Stimulated activated CD4-positive, alpha-beta T cell treated with anti-CD3 and anti-CD28 coated beads, TNF-alpha, amount 100 ng/mL, for 48 hours (primary cell): Measurements from ENCODE around the gene TASP1.
"Not testable (repeated sequence)": the region's sequence is repeated elsewhere in the genome, so short reads cannot be mapped to it uniquely, and the experiment has no call there.

Experiments
- DNase-seq, 3 donors: peaks; one replicate each; pipeline ENCODE4 v3.0.0-alpha.2; 2020; ENCODE audit warnings: low read depth in 3 of 3

Gene TASP1

GRCh38 chr20:13400453-13400852 lies 238.3 kb downstream of the TASP1 start:
- DNase-seq, result no peak

GRCh38 chr20:13397300-13397724 lies 241.4 kb downstream of the TASP1 start:
- no peak for DNase-seq

- no peak for DNase-seq
These were observed 241.9 kb downstream of the TASP1 start for GRCh38 chr20:13396826-13397225.

- DNase-seq, result no peak
These were observed 242.7 kb downstream of the TASP1 start for GRCh38 chr20:13396022-13396421.

GRCh38 chr20:13395232-13395631 lies 243.5 kb downstream of the TASP1 start:
- no peak for DNase-seq

GRCh38 chr20:13392391-13392790 lies 246.3 kb downstream of the TASP1 start:
- no peak for DNase-seq

- DNase-seq, result no peak
These were observed 249.6 kb downstream of the TASP1 start for GRCh38 chr20:13389115-13389514.

GRCh38 chr20:13384132-13384531 lies 254.6 kb downstream of the TASP1 start:
- DNase-seq, result no peak

GRCh38 chr20:13382786-13383185 lies 255.9 kb downstream of the TASP1 start:
- no peak for DNase-seq

- not testable (repeated sequence) for DNase-seq
These were observed 258.1 kb downstream of the TASP1 start for GRCh38 chr20:13380497-13381229.

GRCh38 chr20:13373400-13373799 lies 265.3 kb downstream of the TASP1 start:
- DNase-seq, result no peak

- no peak for DNase-seq
These were observed 274.2 kb downstream of the TASP1 start for GRCh38 chr20:13364278-13365170.

GRCh38 chr20:13363473-13363872 lies 275.3 kb downstream of the TASP1 start:
- no peak for DNase-seq

- not testable (repeated sequence) for DNase-seq
These were observed 276.6 kb downstream of the TASP1 start for GRCh38 chr20:13362165-13362564.

GRCh38 chr20:13358936-13359335 lies 279.8 kb downstream of the TASP1 start:
- not testable (repeated sequence) for DNase-seq

GRCh38 chr20:13357782-13358181 lies 280.9 kb downstream of the TASP1 start:
- not testable (repeated sequence) for DNase-seq

GRCh38 chr20:13356591-13356990 lies 282.1 kb downstream of the TASP1 start:
- no peak for DNase-seq

GRCh38 chr20:13355941-13356486 lies 282.7 kb downstream of the TASP1 start:
- DNase-seq, result no peak

- no peak for DNase-seq
These were observed 283.3 kb downstream of the TASP1 start for GRCh38 chr20:13355411-13355810.

GRCh38 chr20:13353261-13353945 lies 285.3 kb downstream of the TASP1 start:
- DNase-seq, result no peak

- DNase-seq, result no peak
These were observed 289.5 kb downstream of the TASP1 start for GRCh38 chr20:13349235-13349604.
